Osteocyte (in vitro differentiated cells): ENCODE results near the gene SDC4. TPM values are rescaled to one million over a fixed set of nuclear protein-coding genes. Genes with fewer than 3 reads are reported as not detected.
A peak's percentile ranks its signal among the peaks of the same experiment; 100 is the strongest.

ENCODE experiments used
- DNase-seq: peaks from one replicate; pipeline ENCODE4 v3.0.0; 2021; ENCODE audit warnings: mixed read lengths; ENCODE audit not compliant: unreplicated experiment; ENCODE audit errors: extremely low spot score
- H3K27ac Mint-ChIP-seq: one replicate; pipeline ENCODE4 v1.8.0; 2021; ENCODE audit warnings: mild to moderate bottlenecking, mixed read lengths; ENCODE audit not compliant: unreplicated experiment
- H3K27me3 Mint-ChIP-seq: one replicate; pipeline ENCODE4 v1.8.0; 2021; ENCODE audit warnings: mixed read lengths; ENCODE audit not compliant: unreplicated experiment
- H3K36me3 Mint-ChIP-seq: one replicate; pipeline ENCODE4 v1.8.0; 2021; ENCODE audit warnings: mixed read lengths; ENCODE audit not compliant: unreplicated experiment
- H3K4me1 Mint-ChIP-seq: one replicate; pipeline ENCODE4 v1.8.0; 2021; ENCODE audit warnings: mixed read lengths; ENCODE audit not compliant: unreplicated experiment
- H3K4me3 Mint-ChIP-seq: one replicate; pipeline ENCODE4 v1.8.0; 2021; ENCODE audit warnings: mild to moderate bottlenecking, moderate library complexity, mixed read lengths; ENCODE audit not compliant: unreplicated experiment
- H3K9me3 Mint-ChIP-seq: one replicate; pipeline ENCODE4 v1.8.0; 2021; ENCODE audit warnings: mixed read lengths; ENCODE audit not compliant: unreplicated experiment
- CTCF ChIP-seq: fragments of 200-600 bp; sonication (generic); IDR thresholded peaks from 2 replicates; pipeline ENCODE4 v1.5.0; 2021; ENCODE audit warnings: antibody characterized with exemption, mild to moderate bottlenecking, moderate library complexity
- total RNA-seq: library from RNA; stranded (reverse); gene quantifications from 2 replicates; pipeline ENCODE4 v1.2.1, GENCODE V29; 2021

The SDC4 gene
- total RNA-seq, 1 donor from 2014 or later, result 31.5 TPM

- H3K4me1 Mint-ChIP-seq, result peaks cover 22% of the 10 kb centered on the region
- no peaks in the 10 kb centered on the region for H3K9me3 Mint-ChIP-seq
- no peak for DNase-seq
- H3K27me3 Mint-ChIP-seq, result no peaks in the 10 kb centered on the region
- peaks cover 20% of the 10 kb centered on the region for H3K36me3 Mint-ChIP-seq
- TF ChIP-seq CTCF, result no peak
- H3K27ac Mint-ChIP-seq, result no peak overlapping the region
- no peak overlapping the region for H3K4me3 Mint-ChIP-seq
Observed at GRCh38 chr20:45365444-45365970, 17.3 kb upstream of the SDC4 start.

- peak overlapping the region; percentile 100 for H3K27ac Mint-ChIP-seq
- DNase-seq, result no peak
- peak overlapping the region; percentile 98 for H3K4me3 Mint-ChIP-seq
- H3K36me3 Mint-ChIP-seq, result peaks cover 18% of the 10 kb centered on the region
- H3K4me1 Mint-ChIP-seq, result peaks cover 37% of the 10 kb centered on the region
- H3K9me3 Mint-ChIP-seq, result no peaks in the 10 kb centered on the region
- no peak for TF ChIP-seq CTCF
- no peaks in the 10 kb centered on the region for H3K27me3 Mint-ChIP-seq
Observed at GRCh38 chr20:45363611-45364492, 15.6 kb upstream of the SDC4 start.

- H3K4me1 Mint-ChIP-seq, result peaks cover 46% of the 10 kb centered on the region
- H3K27me3 Mint-ChIP-seq, result no peaks in the 10 kb centered on the region
- H3K4me3 Mint-ChIP-seq, result peak within 1 kb of the TSS; percentile 98
- peaks cover 12% of the 10 kb centered on the region for H3K36me3 Mint-ChIP-seq
- peak; percentile 99 for DNase-seq
- no peaks in the 10 kb centered on the region for H3K9me3 Mint-ChIP-seq
- peak; percentile 92 for TF ChIP-seq CTCF
- peak within 1 kb of the TSS; percentile 100 for H3K27ac Mint-ChIP-seq
Observed at GRCh38 chr20:45362804-45363610, 14.8 kb upstream of the SDC4 start, which contains the start of gene SYS1. SYS1 (plus strand) TSS chr20:45363156; CDS start chr20:45363532, 376 bp downstream.

GRCh38 chr20:45361793-45362192 lies 13.6 kb upstream of the SDC4 start:
- Mint-ChIP-seq H3K27ac (no peak overlapping the region), H3K27me3 (no peaks in the 10 kb centered on the region), H3K4me1 (peaks cover 53% of the 10 kb centered on the region), H3K36me3 (peaks cover under 1% of the 10 kb centered on the region), H3K9me3 (no peaks in the 10 kb centered on the region), H3K4me3 (no peak overlapping the region)
- no peak for DNase-seq
- TF ChIP-seq CTCF, result no peak
